Esophagus squamous epithelium (tissue), 5 donors: Measurements from ENCODE around the gene RBM6. TPM values are rescaled to one million over a fixed set of nuclear protein-coding genes. Genes with fewer than 3 reads are reported as not detected.
A peak's percentile ranks its signal among the peaks of the same experiment; 100 is the strongest.

ENCODE experiments used
- DNase-seq: peaks from one replicate; lab custom pipeline; 2025; lab: John Stamatoyannopoulos, UW
- H3K27ac ChIP-seq, 4 donors: fragments of 200-600 bp; sonication (generic); one replicate each; pipeline ENCODE4 v1.5.1; 2016 to 2019; ENCODE audit warnings: mild to moderate bottlenecking in 1 of 4
- H3K27me3 ChIP-seq, 4 donors: fragments of 200-600 bp; sonication (generic); 1 replicate in 3 of 4; 2 replicates in 1 of 4; pipeline versions ENCODE4 v1.5.1 to v1.6.0; 2017 to 2021; ENCODE audit warnings: antibody characterized with exemption in 1 of 4
- H3K36me3 ChIP-seq, 3 donors: fragments of 200-600 bp; sonication (generic); one replicate each; pipeline ENCODE4 v1.5.1; 2016 to 2019
- H3K4me1 ChIP-seq, 3 donors: fragments of 200-600 bp; sonication (generic); one replicate each; pipeline ENCODE4 v1.5.1; 2017 to 2019
- H3K4me3 ChIP-seq, 4 donors: fragments of 200-600 bp; sonication (generic); 1 replicate in 3 of 4; 2 replicates in 1 of 4; pipeline ENCODE4 v1.5.1; 2016 to 2019; ENCODE audit warnings: mild to moderate bottlenecking in 2 of 4, moderate library complexity in 1 of 4
- H3K9me3 ChIP-seq, 3 donors: fragments of 200-600 bp; sonication (generic); one replicate each; pipeline ENCODE4 v1.5.1; 2016 to 2019
- POLR2A ChIP-seq, 4 donors: fragments of 450-650 bp; IDR thresholded peaks; one replicate each; pipeline ENCODE4 v1.6.1; 2017; ENCODE audit warnings: antibody characterized with exemption in 4 of 4, mild to moderate bottlenecking in 4 of 4, moderate library complexity in 3 of 4
- WGBS, 2 donors: methylation state at CpG; one replicate each; pipeline ENCODE4 v1.1.5; 2018; 5-methylcytosine and 5-hydroxymethylcytosine counted together
- intact Hi-C: fragments of 100-400 bp; cut with DNase I; formaldehyde crosslinking; loops from one replicate; pipeline ENCODE4 v1.15.0; 2022
- total RNA-seq, 4 donors: library from RNA; depleted of rRNA; stranded (reverse); fragments of >200 nt; gene quantifications; one replicate each; pipeline ENCODE4 v1.1.0, GENCODE V29; 2016
- TF ChIP-seq, protein P1 (sequence below), 6 experiments: fragments of 450-650 bp in 4 of 6; fragments of 200-600 bp in 2 of 6; sonication (generic) in 2 of 6; IDR thresholded peaks; one replicate each; pipeline ENCODE4 v1.5.1; 2016 to 2019; ENCODE audit warnings: antibody characterized with exemption in 6 of 6, mild to moderate bottlenecking in 4 of 6, moderate library complexity in 4 of 6
- donor health status: DM: yes; HTN: yes; CAD: no.

The RBM6 gene
- total RNA-seq, 4 donors from 2014 or later: 32.2 to 85.1 (median 42.7) TPM

DNA sequence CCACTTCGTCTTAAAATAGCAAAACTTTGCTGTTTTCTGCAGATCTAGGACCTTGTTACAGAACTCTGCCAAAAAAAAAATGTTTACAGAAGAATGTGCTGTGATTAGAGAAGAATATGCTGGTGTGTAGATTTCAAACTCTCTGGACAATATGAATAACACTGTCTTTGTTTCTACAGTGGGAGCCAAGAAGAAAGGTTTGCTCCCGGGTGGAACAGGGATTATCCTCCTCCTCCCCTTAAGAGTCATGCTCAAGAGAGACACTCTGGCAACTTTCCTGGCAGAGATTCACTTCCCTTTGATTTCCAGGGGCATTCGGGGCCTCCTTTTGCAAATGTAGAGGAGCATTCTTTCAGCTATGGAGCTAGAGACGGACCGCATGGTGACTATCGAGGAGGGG lies 27.3 kb downstream of the RBM6 start:
- no peak for DNase-seq
- WGBS, 2 donors: 62 to 65% methylated on average over 3 to 5 of the region's 6 CpGs
- peak overlapping the region in 2 of 4 donors; percentile 49 to 54 for H3K27ac ChIP-seq

DNA sequence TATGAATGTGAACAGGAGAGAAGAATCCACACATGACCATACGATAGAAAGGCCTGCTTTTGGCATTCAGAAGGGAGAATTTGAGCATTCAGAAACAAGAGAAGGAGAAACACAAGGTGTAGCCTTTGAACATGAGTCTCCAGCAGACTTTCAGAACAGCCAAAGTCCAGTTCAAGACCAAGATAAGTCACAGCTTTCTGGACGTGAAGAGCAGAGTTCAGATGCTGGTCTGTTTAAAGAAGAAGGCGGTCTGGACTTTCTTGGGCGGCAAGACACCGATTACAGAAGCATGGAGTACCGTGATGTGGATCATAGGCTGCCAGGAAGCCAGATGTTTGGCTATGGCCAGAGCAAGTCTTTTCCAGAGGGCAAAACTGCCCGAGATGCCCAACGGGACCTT lies 28.4 kb downstream of the RBM6 start:
- 89 to 91% methylated on average over 8 of the region's 8 CpGs for WGBS, 2 donors
- no peaks in the 10 kb centered on the region for H3K9me3 ChIP-seq
- peaks cover 0 to 24% (median 12%) of the 10 kb centered on the region in 3 donors for H3K4me1 ChIP-seq
- H3K36me3 ChIP-seq: peaks cover 0 to 42% (median 2%) of the 10 kb centered on the region in 3 donors
- no peak overlapping the region for H3K4me3 ChIP-seq
- no peaks in the 10 kb centered on the region for H3K27me3 ChIP-seq
- no peak overlapping the region for H3K27ac ChIP-seq
- DNase-seq: no peak
- no peak for TF ChIP-seq POLR2A (IDR thresholded peaks at IDR 0.05)
- intact Hi-C loops: no loop called here

More for the DNA sequence above, 27.3 kb downstream of the RBM6 start:
- H3K27me3 ChIP-seq: no peaks in the 10 kb centered on the region
- no peak overlapping the region for H3K4me3 ChIP-seq
- H3K4me1 ChIP-seq: peaks cover 0 to 24% (median 12%) of the 10 kb centered on the region in 3 donors
- TF ChIP-seq POLR2A (IDR thresholded peaks at IDR 0.05): no peak
- TF ChIP-seq, protein P1, sequence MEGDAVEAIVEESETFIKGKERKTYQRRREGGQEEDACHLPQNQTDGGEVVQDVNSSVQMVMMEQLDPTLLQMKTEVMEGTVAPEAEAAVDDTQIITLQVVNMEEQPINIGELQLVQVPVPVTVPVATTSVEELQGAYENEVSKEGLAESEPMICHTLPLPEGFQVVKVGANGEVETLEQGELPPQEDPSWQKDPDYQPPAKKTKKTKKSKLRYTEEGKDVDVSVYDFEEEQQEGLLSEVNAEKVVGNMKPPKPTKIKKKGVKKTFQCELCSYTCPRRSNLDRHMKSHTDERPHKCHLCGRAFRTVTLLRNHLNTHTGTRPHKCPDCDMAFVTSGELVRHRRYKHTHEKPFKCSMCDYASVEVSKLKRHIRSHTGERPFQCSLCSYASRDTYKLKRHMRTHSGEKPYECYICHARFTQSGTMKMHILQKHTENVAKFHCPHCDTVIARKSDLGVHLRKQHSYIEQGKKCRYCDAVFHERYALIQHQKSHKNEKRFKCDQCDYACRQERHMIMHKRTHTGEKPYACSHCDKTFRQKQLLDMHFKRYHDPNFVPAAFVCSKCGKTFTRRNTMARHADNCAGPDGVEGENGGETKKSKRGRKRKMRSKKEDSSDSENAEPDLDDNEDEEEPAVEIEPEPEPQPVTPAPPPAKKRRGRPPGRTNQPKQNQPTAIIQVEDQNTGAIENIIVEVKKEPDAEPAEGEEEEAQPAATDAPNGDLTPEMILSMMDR (IDR thresholded peaks at IDR 0.05): no peak
- H3K9me3 ChIP-seq: no peaks in the 10 kb centered on the region
- peaks cover 0 to 42% (median 5%) of the 10 kb centered on the region in 3 donors for H3K36me3 ChIP-seq
- intact Hi-C loops: no loop called here

DNA sequence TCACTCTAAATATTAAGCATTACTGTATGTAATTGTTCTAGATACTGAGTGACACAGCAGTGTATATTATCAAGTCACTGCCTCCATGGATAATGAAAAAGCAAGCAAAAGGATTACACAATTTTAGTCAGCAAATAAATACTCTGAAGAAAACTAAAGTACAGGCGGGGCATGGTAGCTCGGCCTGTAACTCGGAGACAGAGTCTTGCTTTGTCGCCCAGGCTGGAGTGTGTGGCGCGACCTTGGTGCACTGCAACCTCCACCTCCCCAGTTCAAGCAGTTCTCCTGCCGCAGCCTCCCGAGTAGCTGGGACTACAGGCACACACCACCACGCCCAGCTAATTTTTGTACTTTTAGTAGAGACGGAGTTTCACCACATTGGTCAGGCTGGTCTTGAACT lies 32.7 kb downstream of the RBM6 start:
- DNase-seq: no peak
- TF ChIP-seq, protein P1 (IDR thresholded peaks at IDR 0.05): no peak
- TF ChIP-seq POLR2A (IDR thresholded peaks at IDR 0.05): no peak
- intact Hi-C loops: no loop called here
- Histone ChIP-seq H3K9me3 (no peaks in the 10 kb centered on the region), H3K4me3 (no peak overlapping the region), H3K27me3 (no peaks in the 10 kb centered on the region), H3K36me3 (peaks cover 0 to 70% (median 0%) of the 10 kb centered on the region in 3 donors), H3K27ac (no peak overlapping the region), H3K4me1 (peaks cover 0 to 3% (median 0%) of the 10 kb centered on the region in 3 donors)
- WGBS, 2 donors: 87 to 93% methylated on average over 9 to 10 of the region's 10 CpGs

DNA sequence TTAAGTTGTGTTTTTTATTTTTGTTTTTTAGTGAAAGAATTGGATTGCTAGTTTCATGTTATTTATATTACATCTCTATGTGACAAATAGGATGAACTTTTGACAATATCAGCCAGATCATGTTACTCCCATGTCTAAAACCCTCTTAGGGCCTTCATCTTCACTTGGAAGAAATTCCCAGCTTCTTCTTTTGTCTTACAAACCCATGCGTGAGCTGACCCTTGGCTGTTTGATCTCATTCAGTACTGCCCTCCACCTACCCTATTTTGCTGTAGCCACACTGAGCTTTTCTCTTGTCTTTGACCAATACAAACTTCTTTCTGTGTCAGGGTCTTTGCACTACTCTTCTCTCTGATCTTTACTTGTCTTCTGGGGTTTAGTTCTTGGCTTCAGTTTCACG lies 37.0 kb downstream of the RBM6 start:
- peaks cover 0 to 93% (median 0%) of the 10 kb centered on the region in 3 donors for H3K36me3 ChIP-seq
- H3K9me3 ChIP-seq: no peaks in the 10 kb centered on the region
- H3K4me1 ChIP-seq: no peaks in the 10 kb centered on the region
- no peaks in the 10 kb centered on the region for H3K27me3 ChIP-seq
- H3K4me3 ChIP-seq: no peak overlapping the region
- intact Hi-C loops: no loop called here
- no peak for DNase-seq
- no peak for TF ChIP-seq POLR2A (IDR thresholded peaks at IDR 0.05)
- TF ChIP-seq, protein P1 (IDR thresholded peaks at IDR 0.05): no peak
- WGBS, 2 donors: 86 to 98% methylated on average over 2 of the region's 2 CpGs
- no peak overlapping the region for H3K27ac ChIP-seq

DNA sequence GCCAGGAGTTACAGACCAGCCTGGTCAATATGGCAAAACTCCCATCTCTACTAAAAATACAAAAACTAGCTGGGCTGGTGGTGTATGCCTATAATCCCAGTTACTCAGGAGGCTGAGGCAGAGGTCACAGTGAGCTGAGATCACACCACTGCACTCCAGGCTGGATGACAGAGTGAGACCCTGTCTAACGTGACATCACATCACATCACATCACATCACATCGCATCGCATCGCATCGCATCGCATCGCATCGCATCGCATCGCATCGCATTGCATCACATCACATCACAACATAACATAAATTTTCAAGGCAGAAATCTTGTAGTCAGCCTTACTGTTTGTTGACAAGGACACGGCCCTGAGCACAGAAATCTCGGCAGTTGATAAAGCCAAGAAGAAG lies 44.4 kb downstream of the RBM6 start:
- intact Hi-C loops: no loop called here
- H3K36me3 ChIP-seq: peaks cover 0 to 86% (median 0%) of the 10 kb centered on the region in 3 donors
- 34 to 47% methylated on average over 10 to 12 of the region's 13 CpGs for WGBS, 2 donors
- H3K4me3 ChIP-seq: no peak overlapping the region
- H3K27ac ChIP-seq: no peak overlapping the region
- H3K27me3 ChIP-seq: no peaks in the 10 kb centered on the region
- no peak for DNase-seq
- no peaks in the 10 kb centered on the region for H3K4me1 ChIP-seq
- no peaks in the 10 kb centered on the region for H3K9me3 ChIP-seq
- TF ChIP-seq, protein P1 (IDR thresholded peaks at IDR 0.05): no peak
- TF ChIP-seq POLR2A (IDR thresholded peaks at IDR 0.05): no peak

DNA sequence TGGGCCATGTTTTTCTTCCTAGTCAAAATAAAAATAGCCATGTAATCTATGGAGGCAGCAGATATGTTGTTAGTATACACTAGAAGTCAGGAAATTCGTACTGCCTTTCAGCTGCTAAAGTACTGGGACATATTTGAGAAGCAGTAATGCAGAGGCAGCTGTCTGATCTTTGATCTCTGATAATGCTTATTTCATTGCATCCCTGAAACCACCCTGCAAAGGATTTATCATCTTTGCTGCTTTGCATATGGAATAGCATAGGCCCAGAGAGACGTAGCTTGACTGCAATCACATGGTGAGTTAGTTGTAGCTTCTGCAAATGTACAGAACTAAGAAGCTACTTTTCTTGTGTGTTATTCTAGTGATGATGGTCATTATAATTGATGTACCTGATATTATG lies 52.4 kb downstream of the RBM6 start:
- no peak for TF ChIP-seq POLR2A (IDR thresholded peaks at IDR 0.05)
- TF ChIP-seq, protein P1 (IDR thresholded peaks at IDR 0.05): no peak
- 86 to 96% methylated on average over 2 of the region's 2 CpGs for WGBS, 2 donors

More for the DNA sequence above, 52.4 kb downstream of the RBM6 start:
- Histone ChIP-seq H3K4me1 (no peaks in the 10 kb centered on the region), H3K27me3 (no peaks in the 10 kb centered on the region), H3K36me3 (peaks cover 0 to 85% (median 0%) of the 10 kb centered on the region in 3 donors), H3K27ac (no peak overlapping the region), H3K4me3 (no peak overlapping the region), H3K9me3 (no peaks in the 10 kb centered on the region)
- intact Hi-C loops: no loop called here
- no peak for DNase-seq
